Kidney (tissue), 14 donors: Measurements from ENCODE around the gene DRGX. TPM values are rescaled to one million over a fixed set of nuclear protein-coding genes. Genes with fewer than 3 reads are reported as not detected.

Experiments
- DNase-seq, 5 donors: peaks; one replicate each; pipeline ENCODE4 v3.0.0-alpha.2; 2013 to 2020
- FAIRE-seq: peaks from 2 replicates; lab custom pipeline; 2012; peaks lifted over from hg19 to GRCh38; lab: Jason Lieb, UNC
- H3K27ac ChIP-seq, 2 donors: one replicate each; pipeline ENCODE4 v1.7.0; 2013; ENCODE audit warnings: low read depth in 2 of 2, low read length in 2 of 2, inconsistent platforms in 1 of 2
- H3K27me3 ChIP-seq: one replicate; pipeline ENCODE4 v1.7.1; 2013; ENCODE audit warnings: low read length, inconsistent platforms; ENCODE audit not compliant: control insufficient read depth, insufficient read depth
- H3K36me3 ChIP-seq, 3 donors: one replicate each; pipeline versions ENCODE4 v1.7.0 to v1.7.1; 2013; ENCODE audit warnings: low read length in 3 of 3, control low read depth in 1 of 3, inconsistent platforms in 1 of 3; ENCODE audit not compliant: insufficient read depth in 3 of 3, control insufficient read depth in 2 of 3
- H3K4me1 ChIP-seq, 3 donors: one replicate each; pipeline versions ENCODE4 v1.7.0 to v1.7.1; 2013; ENCODE audit warnings: low read length in 3 of 3, inconsistent platforms in 1 of 3, low read depth in 1 of 3; ENCODE audit not compliant: control insufficient read depth in 2 of 3, insufficient read depth in 2 of 3
- H3K4me3 ChIP-seq, 3 donors: one replicate each; pipeline versions ENCODE4 v1.7.0 to v1.8.1; 2013; ENCODE audit warnings: low read length in 3 of 3, control low read depth in 1 of 3, inconsistent platforms in 1 of 3
- H3K9ac ChIP-seq, 3 donors: one replicate each; pipeline versions ENCODE4 v1.7.0 to v1.7.1; 2013; ENCODE audit warnings: low read length in 3 of 3, control low read depth in 1 of 3, inconsistent platforms in 1 of 3
- H3K9me3 ChIP-seq, 3 donors: one replicate each; pipeline versions ENCODE4 v1.7.0 to v1.7.1; 2013; ENCODE audit warnings: low read length in 3 of 3, control low read depth in 1 of 3, inconsistent platforms in 1 of 3; ENCODE audit not compliant: control insufficient read depth in 2 of 3, insufficient read depth in 1 of 3
- intact Hi-C: fragments of 100-400 bp; cut with DNase I; formaldehyde crosslinking; loops from one replicate; pipeline ENCODE4 v1.11.1; 2022
- polyA plus RNA-seq: library from polyadenylated mRNA; stranded (reverse); fragments of 350-450 nt; fragmentation: Illumina TruSeq; extraction: RNeasy Lipid Tissue Mini Kit (QIAGEN cat#74804); gene quantifications from one replicate; pipeline ENCODE4 v1.2.3, GENCODE V29; 2014; ENCODE audit warnings: low read depth, low replicate concordance; ENCODE audit not compliant: insufficient read depth
- total RNA-seq: library from RNA; stranded (reverse); fragmentation: NEBNext Ultra II Directional; extraction: Animal tissue kit (Norgen Biotek cat#: 25700); gene quantifications from one replicate; pipeline ENCODE4 v1.2.1, GENCODE V29; 2021
- TF ChIP-seq, protein P1 (sequence below): IDR thresholded peaks from 3 replicates; pipeline ENCODE4 v1.5.1; 2012; ENCODE audit warnings: mild to moderate bottlenecking, moderate library complexity, borderline replicate concordance; ENCODE audit not compliant: insufficient read depth; ENCODE audit errors: extremely low read depth
- donor health status: control.
- donor health status: control.
- donor health status: control.
- donor health status: control.
- donor health status: control.
- donor health status: DM: yes; HTN: yes; CAD: no.
- donor health status: Normal renal cell carcinoma (clear cell type).

Gene DRGX
- total and polyA plus RNA-seq, 2 donors from 2014 or later: not detected

DNA sequence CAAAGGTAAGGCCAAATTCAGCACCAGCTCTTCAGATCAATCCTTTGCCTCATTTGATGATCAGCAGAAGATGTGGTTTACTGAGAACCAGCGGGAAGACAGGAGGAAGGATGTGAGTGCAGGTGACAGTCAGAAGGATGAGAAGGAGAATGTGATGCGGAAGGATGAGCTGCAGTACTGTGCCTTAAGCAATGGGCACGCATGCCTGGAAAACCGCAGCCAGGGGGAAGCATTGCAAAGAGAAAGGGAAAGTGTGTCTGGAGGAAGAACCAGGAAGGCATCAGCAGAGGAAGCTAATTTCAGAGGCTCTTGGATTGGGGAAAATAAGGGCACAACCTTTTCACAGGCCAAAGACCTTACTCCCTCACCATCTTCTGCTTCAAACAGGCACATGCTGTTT lies 71.2 kb downstream of the DRGX start:
- no peak overlapping the region for H3K4me3 ChIP-seq
- TF ChIP-seq, protein P1, sequence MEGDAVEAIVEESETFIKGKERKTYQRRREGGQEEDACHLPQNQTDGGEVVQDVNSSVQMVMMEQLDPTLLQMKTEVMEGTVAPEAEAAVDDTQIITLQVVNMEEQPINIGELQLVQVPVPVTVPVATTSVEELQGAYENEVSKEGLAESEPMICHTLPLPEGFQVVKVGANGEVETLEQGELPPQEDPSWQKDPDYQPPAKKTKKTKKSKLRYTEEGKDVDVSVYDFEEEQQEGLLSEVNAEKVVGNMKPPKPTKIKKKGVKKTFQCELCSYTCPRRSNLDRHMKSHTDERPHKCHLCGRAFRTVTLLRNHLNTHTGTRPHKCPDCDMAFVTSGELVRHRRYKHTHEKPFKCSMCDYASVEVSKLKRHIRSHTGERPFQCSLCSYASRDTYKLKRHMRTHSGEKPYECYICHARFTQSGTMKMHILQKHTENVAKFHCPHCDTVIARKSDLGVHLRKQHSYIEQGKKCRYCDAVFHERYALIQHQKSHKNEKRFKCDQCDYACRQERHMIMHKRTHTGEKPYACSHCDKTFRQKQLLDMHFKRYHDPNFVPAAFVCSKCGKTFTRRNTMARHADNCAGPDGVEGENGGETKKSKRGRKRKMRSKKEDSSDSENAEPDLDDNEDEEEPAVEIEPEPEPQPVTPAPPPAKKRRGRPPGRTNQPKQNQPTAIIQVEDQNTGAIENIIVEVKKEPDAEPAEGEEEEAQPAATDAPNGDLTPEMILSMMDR: no peak
- DNase-seq: no peak
- intact Hi-C loops: no loop called here
- H3K4me1 ChIP-seq: no peaks in the 10 kb centered on the region
- no peaks in the 10 kb centered on the region for H3K36me3 ChIP-seq
- H3K9ac ChIP-seq: no peak overlapping the region
- no peaks in the 10 kb centered on the region for H3K27me3 ChIP-seq
- H3K27ac ChIP-seq: no peak overlapping the region
- H3K9me3 ChIP-seq: no peaks in the 10 kb centered on the region
- no peak for FAIRE-seq

DNA sequence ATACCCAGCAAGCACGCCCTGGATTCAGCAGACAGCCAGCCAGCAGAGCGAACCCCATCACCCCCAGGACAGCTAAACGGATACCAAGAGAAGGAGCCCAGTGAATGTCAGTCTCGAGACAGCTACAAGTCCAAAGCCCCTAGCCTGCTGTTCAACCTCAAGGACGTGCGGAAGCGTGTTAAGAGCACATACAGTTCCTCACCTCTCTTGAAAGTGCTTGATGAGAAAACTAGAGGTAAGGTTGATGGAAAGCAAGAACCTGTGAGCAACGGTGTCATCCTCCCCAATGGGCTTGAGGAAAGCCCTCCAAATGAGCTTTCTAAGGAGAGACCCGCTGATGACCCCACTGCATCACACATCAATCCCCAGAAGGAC lies 72.0 kb downstream of the DRGX start:
- Histone ChIP-seq H3K27me3 (no peaks in the 10 kb centered on the region), H3K4me1 (no peaks in the 10 kb centered on the region), H3K4me3 (no peak overlapping the region), H3K9ac (no peak overlapping the region), H3K27ac (no peak overlapping the region), H3K36me3 (no peaks in the 10 kb centered on the region), H3K9me3 (no peaks in the 10 kb centered on the region)
- TF ChIP-seq, protein P1: no peak
- intact Hi-C loops: no loop called here
- DNase-seq: peak in 1 of 5 donors; percentile 22
- FAIRE-seq: no peak

DNA sequence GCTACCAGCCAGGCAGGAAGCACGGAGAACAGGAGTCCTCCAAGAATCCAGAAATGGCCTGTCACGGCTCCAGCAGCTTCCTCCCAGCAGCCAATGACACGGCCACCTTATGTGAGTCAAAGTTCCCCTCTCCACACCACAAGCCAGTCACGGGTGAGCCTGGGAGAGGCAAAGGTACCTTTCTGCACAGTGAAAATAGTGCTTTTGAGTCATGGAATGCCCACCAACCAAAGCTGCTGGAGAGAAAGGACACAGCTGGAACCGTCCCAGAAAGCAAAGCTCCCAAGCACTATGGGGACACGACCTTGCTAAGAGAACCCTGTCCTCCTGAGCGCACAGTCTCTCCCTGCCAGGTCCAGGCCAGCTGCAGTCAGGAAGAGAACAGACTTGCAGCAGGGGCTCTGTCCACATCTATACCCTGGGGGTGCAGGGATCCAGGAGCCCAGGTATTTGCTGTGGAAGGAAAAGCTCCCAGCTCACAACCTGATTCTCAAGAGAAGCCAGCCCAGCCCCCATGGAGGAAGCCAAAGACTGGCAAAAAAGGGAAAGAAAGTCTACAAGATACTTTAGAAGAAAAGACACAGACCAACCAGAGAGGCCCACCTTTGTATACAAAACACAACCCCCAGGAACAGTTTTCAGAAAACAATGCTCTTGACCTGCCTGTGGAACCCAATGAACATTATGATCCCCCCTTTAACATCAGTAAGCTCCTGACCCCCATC lies 72.6 kb downstream of the DRGX start:
- intact Hi-C loops: no loop called here
- Histone ChIP-seq H3K4me1 (no peaks in the 10 kb centered on the region), H3K9me3 (no peaks in the 10 kb centered on the region), H3K4me3 (no peak overlapping the region), H3K36me3 (no peaks in the 10 kb centered on the region), H3K27ac (no peak overlapping the region), H3K27me3 (no peaks in the 10 kb centered on the region), H3K9ac (no peak overlapping the region)
- TF ChIP-seq, protein P1: no peak
- FAIRE-seq (no peak), DNase-seq (no peak)
